Stimulated activated CD4-positive, alpha-beta T cell treated with anti-CD3 and anti-CD28 coated beads, Interleukin-4, amount 100 ng/mL, for 1 hour (primary cell): ENCODE measurements around the gene MRPL20.
"Not testable (repeated sequence)": the region's sequence is repeated elsewhere in the genome, so short reads cannot be mapped to it uniquely, and the experiment has no call there.

Experiments used
- DNase-seq: peaks from one replicate; pipeline ENCODE4 v3.0.0-alpha.2; 2020

Gene MRPL20

GRCh38 chr1:1403653-1404052 lies 3.4 kb downstream of the MRPL20 start:
- DNase-seq: no peak

- not testable (repeated sequence) for DNase-seq
These were observed 4.1 kb downstream of the MRPL20 start for GRCh38 chr1:1402901-1403392.

- DNase-seq: peak; percentile 51
These were observed 4.8 kb downstream of the MRPL20 start for GRCh38 chr1:1402072-1402900.

- no peak for DNase-seq
These were observed 5.6 kb downstream of the MRPL20 start for GRCh38 chr1:1401457-1402010.

GRCh38 chr1:1400576-1401456 lies 6.3 kb downstream of the MRPL20 start:
- DNase-seq: no peak

GRCh38 chr1:1399872-1400575 lies 7.1 kb downstream of the MRPL20 start:
- peak; percentile 33 for DNase-seq

- peak; percentile 100 for DNase-seq
These were observed 7.8 kb downstream of the MRPL20 start, which contains the start of gene CCNL2 for GRCh38 chr1:1399187-1399871. CCNL2 (minus strand) TSS chr1:1399335; CDS start chr1:1399306, 29 bp downstream.

- no peak for DNase-seq
These were observed 8.4 kb downstream of the MRPL20 start for GRCh38 chr1:1398677-1399186.

GRCh38 chr1:1397839-1398523 lies 9.1 kb downstream of the MRPL20 start:
- DNase-seq: no peak

- DNase-seq: no peak
These were observed 11.9 kb downstream of the MRPL20 start for GRCh38 chr1:1395166-1395565.

GRCh38 chr1:1394116-1394515 lies 13.0 kb downstream of the MRPL20 start:
- no peak for DNase-seq

GRCh38 chr1:1393428-1393827 lies 13.7 kb downstream of the MRPL20 start:
- DNase-seq: no peak

- DNase-seq: no peak
These were observed 14.1 kb downstream of the MRPL20 start for GRCh38 chr1:1393014-1393413.

GRCh38 chr1:1391225-1391624 lies 15.9 kb downstream of the MRPL20 start:
- no peak for DNase-seq

GRCh38 chr1:1390675-1391074 lies 16.4 kb downstream of the MRPL20 start:
- no peak for DNase-seq

GRCh38 chr1:1388078-1388472 lies 19.0 kb downstream of the MRPL20 start:
- DNase-seq: no peak

GRCh38 chr1:1387098-1388077 lies 19.7 kb downstream of the MRPL20 start:
- DNase-seq: no peak

- no peak for DNase-seq
These were observed 21.2 kb downstream of the MRPL20 start for GRCh38 chr1:1385931-1386330.

GRCh38 chr1:1385339-1385738 lies 21.8 kb downstream of the MRPL20 start:
- DNase-seq: not testable (repeated sequence)

GRCh38 chr1:1381294-1381693 lies 25.8 kb downstream of the MRPL20 start:
- DNase-seq: no peak
